CD4-positive, CD25-positive, alpha-beta regulatory T cell (primary cell): Measurements from ENCODE around the gene APOL3. TPM values are rescaled to one million over a fixed set of nuclear protein-coding genes. Genes with fewer than 3 reads are reported as not detected.
"Not testable (repeated sequence)": the region's sequence is repeated elsewhere in the genome, so short reads cannot be mapped to it uniquely, and the experiment has no call there.

ENCODE experiments used
- ATAC-seq, 2 donors: fragments of 150-1000 bp; cut with Tn5 transposase; one replicate each; pipeline ENCODE4 v1.10.0; 2021; ENCODE audit warnings: low read depth in 2 of 2, moderate number of reproducible peaks in 2 of 2, moderate library complexity in 1 of 2
- DNase-seq, 3 donors: peaks; one replicate each; pipeline versions ENCODE4 v3.0.0 to v3.0.0-alpha.2; 2012 to 2022; ENCODE audit warnings: mixed read lengths in 1 of 3
- H3K27ac ChIP-seq: one replicate; pipeline ENCODE4 v1.7.0; 2013; ENCODE audit warnings: mild to moderate bottlenecking, low read length; ENCODE audit not compliant: insufficient read depth, poor library complexity, severe bottlenecking
- H3K27me3 ChIP-seq: one replicate; pipeline ENCODE4 v1.7.0; 2013; ENCODE audit warnings: low read length; ENCODE audit not compliant: control insufficient read depth, insufficient read depth
- H3K36me3 ChIP-seq: one replicate; pipeline ENCODE4 v1.7.0; 2013; ENCODE audit warnings: mild to moderate bottlenecking, low read length, moderate library complexity; ENCODE audit not compliant: control insufficient read depth, insufficient read depth
- H3K4me1 ChIP-seq: 2 replicates; pipeline ENCODE4 v1.7.0; 2013; ENCODE audit warnings: mild to moderate bottlenecking, low read length; ENCODE audit not compliant: insufficient read depth, control insufficient read depth, poor library complexity, severe bottlenecking
- H3K4me3 ChIP-seq: one replicate; pipeline ENCODE4 v1.7.0; 2013; ENCODE audit warnings: low read depth, mild to moderate bottlenecking, low read length, moderate library complexity
- H3K9me3 ChIP-seq, 2 experiments: 1 replicate in 1 of 2; 2 replicates in 1 of 2; pipeline ENCODE4 v1.7.0; 2013; ENCODE audit warnings: low read length in 2 of 2, mild to moderate bottlenecking in 1 of 2, moderate library complexity in 1 of 2; ENCODE audit not compliant: control insufficient read depth in 2 of 2
- H3K27ac Mint-ChIP-seq, 3 donors: one replicate each; pipeline ENCODE4 v1.8.0; 2020 to 2022; ENCODE audit warnings: mild to moderate bottlenecking in 3 of 3, mixed read lengths in 3 of 3, moderate library complexity in 2 of 3
- H3K27me3 Mint-ChIP-seq: one replicate; pipeline ENCODE4 v1.8.0; 2022; ENCODE audit warnings: mild to moderate bottlenecking, mixed read lengths
- H3K36me3 Mint-ChIP-seq: one replicate; pipeline ENCODE4 v1.8.0; 2020; ENCODE audit warnings: mixed read lengths
- H3K4me1 Mint-ChIP-seq, 4 donors: one replicate each; pipeline ENCODE4 v1.8.0; 2020 to 2022; ENCODE audit warnings: mixed read lengths in 4 of 4, mild to moderate bottlenecking in 1 of 4
- H3K4me3 Mint-ChIP-seq, 4 donors: one replicate each; pipeline ENCODE4 v1.8.0; 2020 to 2022; ENCODE audit warnings: mild to moderate bottlenecking in 4 of 4, mixed read lengths in 4 of 4, moderate library complexity in 3 of 4
- H3K9me3 Mint-ChIP-seq, 7 donors: one replicate each; pipeline ENCODE4 v1.8.0; 2020 to 2022; ENCODE audit warnings: mixed read lengths in 7 of 7, mild to moderate bottlenecking in 3 of 7, moderate library complexity in 2 of 7
- polyA plus RNA-seq, 4 donors: library from polyadenylated mRNA; unstranded; fragments of 300-500 nt; fragmentation: Illumina TruSeq; gene quantifications; one replicate each; pipeline ENCODE4 v1.2.3, GENCODE V29; 2021
- total RNA-seq: library from RNA; stranded (reverse); gene quantifications from one replicate; pipeline ENCODE4 v1.2.3, GENCODE V29; 2022

The APOL3 gene, protein sequence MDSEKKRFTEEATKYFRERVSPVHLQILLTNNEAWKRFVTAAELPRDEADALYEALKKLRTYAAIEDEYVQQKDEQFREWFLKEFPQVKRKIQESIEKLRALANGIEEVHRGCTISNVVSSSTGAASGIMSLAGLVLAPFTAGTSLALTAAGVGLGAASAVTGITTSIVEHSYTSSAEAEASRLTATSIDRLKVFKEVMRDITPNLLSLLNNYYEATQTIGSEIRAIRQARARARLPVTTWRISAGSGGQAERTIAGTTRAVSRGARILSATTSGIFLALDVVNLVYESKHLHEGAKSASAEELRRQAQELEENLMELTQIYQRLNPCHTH
- total RNA-seq (177 TPM), polyA plus RNA-seq (10 to 100 TPM; 62.5 to 75.4 (median 68.1) TPM)

DNA sequence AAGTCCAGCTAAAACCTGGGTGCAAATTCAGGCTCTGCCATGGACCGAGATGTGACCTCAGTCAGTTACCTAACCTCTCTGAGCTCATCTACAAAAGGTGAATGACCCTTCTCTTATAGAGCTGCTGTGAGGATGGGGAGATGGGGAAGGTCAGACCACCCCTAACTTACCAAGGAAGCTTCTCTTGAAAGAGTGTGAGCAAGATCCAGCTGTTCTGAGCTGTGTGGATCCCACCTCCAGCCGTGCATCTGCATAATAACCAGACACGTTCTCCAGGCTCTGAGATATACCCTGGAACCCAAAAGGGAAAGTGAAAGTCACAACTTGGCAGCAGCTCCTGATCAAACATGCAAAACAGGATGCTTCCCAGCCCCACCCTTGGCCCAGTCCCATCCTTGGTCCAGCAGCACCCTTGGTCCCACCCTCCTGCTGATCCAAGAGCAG, at the start of gene APOL3:
TSS of gene APOL3 (minus strand) at position 257 of the 444 bp plus-strand sequence. CDS start 11,700 bp downstream, outside the sequence.
- Mint-ChIP-seq H3K4me1 (peaks cover 23 to 81% (median 57%) of the 10 kb centered on the region in 4 donors), H3K27ac (peak within 1 kb of the TSS; percentile 94 to 99 (median 98)), H3K27me3 (no peaks in the 10 kb centered on the region), H3K4me3 (peak within 1 kb of the TSS; percentile 96 to 98 (median 98)), H3K9me3 (no peaks in the 10 kb centered on the region), H3K36me3 (peaks cover 5% of the 10 kb centered on the region)
- H3K36me3 ChIP-seq = peaks cover 1% of the 10 kb centered on the region
- DNase-seq (peak; percentile 26 to 84 (median 41)), ATAC-seq (peak; percentile 52 to 61)
- peaks cover 76% of the 10 kb centered on the region for H3K4me1 ChIP-seq
- H3K27me3 ChIP-seq = no peaks in the 10 kb centered on the region
- H3K27ac ChIP-seq = peak within 1 kb of the TSS; percentile 84
- no peaks in the 10 kb centered on the region for H3K9me3 ChIP-seq
- peak within 1 kb of the TSS; percentile 99 for H3K4me3 ChIP-seq

DNA sequence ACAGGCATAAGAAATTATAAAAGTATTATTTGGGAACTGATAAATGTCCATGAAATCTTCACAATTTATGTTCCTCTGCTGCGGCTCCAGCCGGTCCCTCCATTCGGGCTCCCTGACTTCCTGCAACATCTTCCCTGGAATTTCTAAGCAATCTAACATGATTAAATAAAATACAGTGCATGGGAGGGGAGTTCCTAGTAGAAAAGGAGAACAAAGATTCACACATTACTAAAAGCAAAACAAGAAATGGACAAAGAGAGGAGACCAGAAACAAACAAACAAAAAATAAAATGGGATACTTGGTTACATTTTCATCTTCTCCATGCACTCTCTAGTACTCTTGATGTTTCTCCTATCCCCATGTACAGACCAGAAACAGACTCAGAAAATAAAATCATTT, 49.7 kb upstream of the APOL3 start:
- H3K9me3 ChIP-seq = peaks cover 6% of the 10 kb centered on the region in 2 experiments
- Mint-ChIP-seq H3K27me3 (peaks cover 55% of the 10 kb centered on the region), H3K4me3 (no peak overlapping the region), H3K36me3 (no peaks in the 10 kb centered on the region), H3K27ac (no peak overlapping the region), H3K4me1 (no peaks in the 10 kb centered on the region), H3K9me3 (peaks cover 0 to 9% (median 3%) of the 10 kb centered on the region in 7 donors)
- no peak overlapping the region for H3K4me3 ChIP-seq
- no peaks in the 10 kb centered on the region for H3K4me1 ChIP-seq
- H3K27ac ChIP-seq = no peak overlapping the region
- ATAC-seq = no peak
- DNase-seq = no peak
- H3K27me3 ChIP-seq = peaks cover 11% of the 10 kb centered on the region
- H3K36me3 ChIP-seq = no peaks in the 10 kb centered on the region

DNA sequence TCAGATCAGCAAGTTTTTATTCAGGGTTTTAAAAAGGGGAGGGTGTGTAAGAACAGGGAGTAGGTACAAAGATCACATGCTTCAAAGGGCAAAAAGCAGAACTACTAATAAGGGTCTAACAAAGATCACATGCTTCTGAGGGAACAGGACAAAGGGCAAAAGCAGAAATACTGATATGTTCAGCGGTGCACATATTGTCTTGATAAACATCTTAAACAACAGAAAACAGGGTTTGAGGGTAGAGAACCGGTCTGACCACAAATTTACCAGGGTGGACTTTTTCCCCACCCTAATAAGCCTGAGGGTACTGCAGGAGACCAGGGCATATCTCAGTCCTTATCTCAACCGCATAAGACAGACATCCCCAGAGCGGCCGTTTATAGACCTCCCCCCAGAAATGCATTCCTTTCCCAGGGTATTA, 48.9 kb upstream of the APOL3 start:
- peaks cover 11% of the 10 kb centered on the region for H3K27me3 ChIP-seq
- peaks cover 53% of the 10 kb centered on the region for H3K27me3 Mint-ChIP-seq
- H3K9me3 ChIP-seq, H3K9me3 Mint-ChIP-seq, H3K36me3 ChIP-seq, H3K27ac Mint-ChIP-seq, H3K4me3 ChIP-seq, DNase-seq, ATAC-seq, H3K4me3 Mint-ChIP-seq, H3K27ac ChIP-seq, H3K36me3 Mint-ChIP-seq, H3K4me1 ChIP-seq, H3K4me1 Mint-ChIP-seq: not testable (repeated sequence)

DNA sequence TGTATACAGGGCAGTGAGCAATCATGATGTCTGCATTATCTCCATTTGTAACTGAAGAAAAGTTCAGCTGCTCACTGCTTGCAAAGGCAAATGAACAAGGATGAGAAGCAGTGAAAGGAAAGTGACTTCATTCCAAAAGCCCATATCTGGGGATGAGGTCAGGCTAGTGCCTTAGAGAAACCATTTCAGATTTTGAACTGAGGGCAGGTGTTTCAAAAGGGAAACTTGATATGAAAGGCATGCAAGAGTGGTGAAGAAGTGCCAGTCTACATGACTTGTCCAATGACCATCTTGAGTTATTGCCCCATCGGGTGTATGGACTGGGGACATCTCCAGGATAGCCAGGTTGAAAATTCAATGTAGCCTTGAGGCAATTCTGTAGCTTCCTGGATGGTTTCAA, 48.4 kb upstream of the APOL3 start:
- peaks cover 48% of the 10 kb centered on the region for H3K27me3 Mint-ChIP-seq
- H3K4me3 Mint-ChIP-seq = no peak overlapping the region
- DNase-seq (no peak), ATAC-seq (no peak)
- peaks cover 6% of the 10 kb centered on the region in 2 experiments for H3K9me3 ChIP-seq
- no peak overlapping the region for H3K27ac ChIP-seq
- no peak overlapping the region for H3K27ac Mint-ChIP-seq
- no peaks in the 10 kb centered on the region for H3K36me3 Mint-ChIP-seq
- H3K9me3 Mint-ChIP-seq = peaks cover 0 to 9% (median 3%) of the 10 kb centered on the region in 7 donors
- no peaks in the 10 kb centered on the region for H3K36me3 ChIP-seq
- H3K27me3 ChIP-seq = peaks cover 11% of the 10 kb centered on the region
- no peaks in the 10 kb centered on the region for H3K4me1 ChIP-seq
- H3K4me3 ChIP-seq = no peak overlapping the region
- no peaks in the 10 kb centered on the region for H3K4me1 Mint-ChIP-seq

DNA sequence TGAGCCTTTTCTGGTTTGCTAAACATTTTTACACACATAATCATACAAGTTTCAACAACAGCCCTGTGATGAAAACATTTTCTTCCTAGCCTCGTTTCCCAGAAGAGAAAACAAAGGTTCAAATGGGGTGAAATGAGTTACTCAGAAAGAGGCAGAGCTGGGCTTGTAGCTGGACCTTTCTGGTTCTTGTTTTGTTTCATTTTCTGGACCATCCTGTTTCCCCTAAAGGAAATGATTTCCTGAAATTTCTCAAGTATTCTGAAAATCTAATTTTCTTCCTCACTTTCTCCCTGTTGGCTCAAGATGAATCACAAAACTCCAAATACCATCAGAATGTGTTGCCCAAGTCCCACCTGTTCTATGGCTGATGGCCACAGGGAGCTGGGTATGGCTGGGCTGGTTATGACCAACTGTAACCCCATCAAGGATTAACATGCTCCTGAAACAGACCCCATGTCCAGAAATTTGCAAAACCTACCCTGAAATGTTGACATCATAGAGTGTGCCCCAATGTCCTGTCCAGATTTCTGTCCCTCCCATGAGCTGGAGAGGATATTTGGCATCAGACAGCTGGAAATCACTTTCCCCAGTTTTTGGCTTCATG, 47.7 kb upstream of the APOL3 start:
- no peak overlapping the region for H3K4me3 Mint-ChIP-seq
- H3K27me3 Mint-ChIP-seq = peaks cover 42% of the 10 kb centered on the region
- Histone ChIP-seq H3K4me3 (no peak overlapping the region), H3K4me1 (no peaks in the 10 kb centered on the region), H3K27ac (no peak overlapping the region), H3K27me3 (peaks cover 5% of the 10 kb centered on the region), H3K9me3 (peaks cover 6% of the 10 kb centered on the region in 2 experiments), H3K36me3 (no peaks in the 10 kb centered on the region)
- ATAC-seq (no peak), DNase-seq (no peak)
- no peaks in the 10 kb centered on the region for H3K4me1 Mint-ChIP-seq
- H3K27ac Mint-ChIP-seq = no peak overlapping the region
- H3K9me3 Mint-ChIP-seq = peaks cover 0 to 9% (median 3%) of the 10 kb centered on the region in 7 donors
- H3K36me3 Mint-ChIP-seq = no peaks in the 10 kb centered on the region

DNA sequence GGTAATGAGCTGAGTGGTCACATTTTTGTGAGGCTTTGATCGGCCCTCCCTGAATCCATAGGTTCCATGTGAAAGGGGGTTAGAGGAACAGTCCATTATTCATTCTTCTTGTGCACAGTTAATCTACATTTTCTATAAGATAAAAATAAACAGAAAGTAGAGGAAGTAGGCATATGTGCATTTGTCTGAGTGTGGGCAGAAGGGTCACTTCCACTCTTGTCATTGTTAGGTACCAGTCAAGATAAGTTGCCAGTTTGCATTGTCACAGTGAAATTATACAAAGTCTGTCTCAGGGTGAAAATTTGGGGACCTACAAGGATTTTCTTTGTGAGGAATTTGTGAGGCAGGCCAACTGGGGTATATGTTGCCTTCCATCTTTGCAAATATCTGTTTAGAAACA, 45.7 kb upstream of the APOL3 start:
- ATAC-seq (no peak), DNase-seq (no peak)
- peaks cover 31% of the 10 kb centered on the region for H3K27me3 Mint-ChIP-seq
- H3K4me1 Mint-ChIP-seq = no peaks in the 10 kb centered on the region
- Histone ChIP-seq H3K27ac (no peak overlapping the region), H3K4me3 (no peak overlapping the region), H3K9me3 (peaks cover 6% of the 10 kb centered on the region in 2 experiments), H3K4me1 (no peaks in the 10 kb centered on the region), H3K27me3 (peaks cover 3% of the 10 kb centered on the region), H3K36me3 (no peaks in the 10 kb centered on the region)
- no peak overlapping the region for H3K27ac Mint-ChIP-seq
- no peaks in the 10 kb centered on the region for H3K36me3 Mint-ChIP-seq
- H3K9me3 Mint-ChIP-seq = peaks cover 0 to 9% (median 3%) of the 10 kb centered on the region in 7 donors
- no peak overlapping the region for H3K4me3 Mint-ChIP-seq

DNA sequence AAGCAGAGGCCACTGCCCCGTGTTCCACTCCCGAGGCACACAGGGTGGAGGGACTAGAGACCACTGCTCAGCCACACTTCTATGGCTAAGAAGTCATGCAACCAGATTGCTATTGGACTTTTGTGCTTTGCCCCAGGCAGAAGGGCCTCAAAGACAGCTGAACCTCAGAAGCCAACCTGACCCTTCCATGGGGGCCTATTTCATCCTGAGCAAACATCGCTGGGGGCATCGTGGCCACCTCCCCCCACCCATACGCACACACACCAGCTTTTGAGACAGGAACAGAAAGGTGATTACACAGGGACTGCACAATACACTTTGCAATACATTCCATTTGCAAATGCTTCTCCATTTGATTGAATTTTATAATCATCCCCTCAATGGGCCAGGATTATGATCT, 45.0 kb upstream of the APOL3 start:
- H3K4me1 Mint-ChIP-seq, H3K27ac Mint-ChIP-seq, H3K9me3 ChIP-seq, DNase-seq, ATAC-seq, H3K36me3 Mint-ChIP-seq, H3K4me1 ChIP-seq, H3K4me3 ChIP-seq, H3K27me3 ChIP-seq, H3K27ac ChIP-seq, H3K4me3 Mint-ChIP-seq, H3K9me3 Mint-ChIP-seq, H3K36me3 ChIP-seq: not testable (repeated sequence)
- peaks cover 30% of the 10 kb centered on the region for H3K27me3 Mint-ChIP-seq
